Peyer's patch (tissue), 4 donors: ENCODE data around the gene ARHGAP21. TPM values are rescaled to one million over a fixed set of nuclear protein-coding genes. Genes with fewer than 3 reads are reported as not detected.

Experiments used
- DNase-seq, 3 donors: peaks; one replicate each; pipeline ENCODE4 v3.0.0-alpha.2; 2017 to 2019
- H3K27ac ChIP-seq, 4 donors: fragments of 200-600 bp; sonication (generic); one replicate each; pipeline ENCODE4 v1.5.1; 2016 to 2019
- H3K27me3 ChIP-seq, 2 donors: fragments of 200-600 bp; sonication (generic); one replicate each; pipeline ENCODE4 v1.5.1; 2019
- H3K36me3 ChIP-seq, 3 donors: fragments of 200-600 bp; sonication (generic); one replicate each; pipeline ENCODE4 v1.5.1; 2016 to 2019
- H3K4me1 ChIP-seq, 4 donors: fragments of 200-600 bp; sonication (generic); one replicate each; pipeline ENCODE4 v1.5.1; 2016 to 2019
- H3K4me3 ChIP-seq, 4 donors: fragments of 200-600 bp; sonication (generic); 1 replicate in 3 of 4; 2 replicates in 1 of 4; pipeline ENCODE4 v1.5.1; 2016 to 2019; ENCODE audit warnings: mild to moderate bottlenecking in 1 of 4
- H3K9me3 ChIP-seq, 4 donors: fragments of 200-600 bp; sonication (generic); one replicate each; pipeline ENCODE4 v1.5.1; 2016 to 2019; ENCODE audit warnings: mild to moderate bottlenecking in 1 of 4
- CTCF ChIP-seq, 6 experiments: fragments of 450-650 bp in 4 of 6; fragments of 200-600 bp in 2 of 6; sonication (generic) in 1 of 6; IDR thresholded peaks; one replicate each; pipeline ENCODE4 v1.5.1; 2017 to 2019; ENCODE audit warnings: antibody characterized with exemption in 6 of 6, mild to moderate bottlenecking in 3 of 6, moderate library complexity in 1 of 6
- POLR2A ChIP-seq, 2 donors: fragments of 450-650 bp; IDR thresholded peaks; one replicate each; pipeline ENCODE4 v1.5.1; 2017; ENCODE audit warnings: antibody characterized with exemption in 2 of 2, mild to moderate bottlenecking in 2 of 2, moderate library complexity in 2 of 2
- total RNA-seq, 4 donors: library from RNA; depleted of rRNA; stranded (reverse); fragments of >200 nt; gene quantifications; one replicate each; pipeline ENCODE4 v1.1.0, GENCODE V29; 2016

Gene ARHGAP21
- total RNA-seq, 4 donors from 2014 or later = 64.8 to 91.6 (median 69.8) TPM

- no peaks in the 10 kb centered on the region for H3K36me3 ChIP-seq
- no peaks in the 10 kb centered on the region for H3K9me3 ChIP-seq
- H3K4me3 ChIP-seq = no peak overlapping the region
- TF ChIP-seq CTCF (IDR thresholded peaks at IDR 0.05) (no peak), POLR2A (IDR thresholded peaks at IDR 0.05) (no peak)
- H3K27me3 ChIP-seq = no peaks in the 10 kb centered on the region
- no peaks in the 10 kb centered on the region for H3K4me1 ChIP-seq
- no peak for DNase-seq
- no peak overlapping the region for H3K27ac ChIP-seq
These were observed 170.6 kb downstream of the ARHGAP21 start for GRCh38 chr10:24553051-24553612.

- no peaks in the 10 kb centered on the region for H3K27me3 ChIP-seq
- DNase-seq = peak in 2 of 3 donors; percentile 73 to 77
- H3K4me1 ChIP-seq = no peaks in the 10 kb centered on the region
- H3K27ac ChIP-seq = no peak overlapping the region
- no peaks in the 10 kb centered on the region for H3K9me3 ChIP-seq
- TF ChIP-seq POLR2A (IDR thresholded peaks at IDR 0.05) (no peak), CTCF (IDR thresholded peaks at IDR 0.05) (peak in 4 of 6 experiments; percentile 12 to 53 (median 36))
- H3K36me3 ChIP-seq = no peaks in the 10 kb centered on the region
- H3K4me3 ChIP-seq = no peak overlapping the region
These were observed 171.2 kb downstream of the ARHGAP21 start for GRCh38 chr10:24552346-24553016.

GRCh38 chr10:24551161-24551560 lies 172.5 kb downstream of the ARHGAP21 start:
- no peaks in the 10 kb centered on the region for H3K27me3 ChIP-seq
- H3K4me3 ChIP-seq = no peak overlapping the region
- H3K27ac ChIP-seq = no peak overlapping the region
- peaks cover 0 to 3% (median 0%) of the 10 kb centered on the region in 3 donors for H3K36me3 ChIP-seq
- H3K9me3 ChIP-seq = no peaks in the 10 kb centered on the region
- TF ChIP-seq CTCF (IDR thresholded peaks at IDR 0.05) (no peak), POLR2A (IDR thresholded peaks at IDR 0.05) (no peak)
- H3K4me1 ChIP-seq = no peaks in the 10 kb centered on the region
- DNase-seq = no peak

- TF ChIP-seq CTCF (IDR thresholded peaks at IDR 0.05) (no peak), POLR2A (IDR thresholded peaks at IDR 0.05) (no peak)
- Histone ChIP-seq H3K4me1 (no peaks in the 10 kb centered on the region), H3K9me3 (no peaks in the 10 kb centered on the region), H3K36me3 (peaks cover 0 to 8% (median 0%) of the 10 kb centered on the region in 3 donors), H3K27me3 (no peaks in the 10 kb centered on the region), H3K4me3 (no peak overlapping the region), H3K27ac (no peak overlapping the region)
- peak in 1 of 3 donors; percentile 24 for DNase-seq
These were observed 173.0 kb downstream of the ARHGAP21 start for GRCh38 chr10:24550680-24551079.

GRCh38 chr10:24545585-24545984 lies 178.1 kb downstream of the ARHGAP21 start:
- no peak for DNase-seq
- no peaks in the 10 kb centered on the region for H3K4me1 ChIP-seq
- H3K27me3 ChIP-seq = no peaks in the 10 kb centered on the region
- no peak for TF ChIP-seq POLR2A (IDR thresholded peaks at IDR 0.05)
- no peak for TF ChIP-seq CTCF (IDR thresholded peaks at IDR 0.05)
- H3K4me3 ChIP-seq = no peak overlapping the region
- H3K9me3 ChIP-seq = no peaks in the 10 kb centered on the region
- H3K36me3 ChIP-seq = peaks cover 0 to 47% (median 0%) of the 10 kb centered on the region in 3 donors
- H3K27ac ChIP-seq = no peak overlapping the region
